Activated CD4-positive, alpha-beta T cell treated with anti-CD3 and anti-CD28 coated beads, Interleukin-2, amount 10 ng/mL, durations not matched to agents 24 days and 14 days (primary cell): ENCODE measurements around the gene PTTG1IP. TPM values are rescaled to one million over a fixed set of nuclear protein-coding genes. Genes with fewer than 3 reads are reported as not detected.

Experiments
- DNase-seq: peaks from one replicate; pipeline ENCODE4 v3.0.0; 2022
- H3K27ac Mint-ChIP-seq: one replicate; pipeline ENCODE4 v1.8.0; 2022; ENCODE audit warnings: mild to moderate bottlenecking, mixed read lengths
- H3K27me3 Mint-ChIP-seq: one replicate; pipeline ENCODE4 v1.8.0; 2022; ENCODE audit warnings: mixed read lengths
- H3K36me3 Mint-ChIP-seq: one replicate; pipeline ENCODE4 v1.8.0; 2022; ENCODE audit warnings: low read depth, mild to moderate bottlenecking, mixed read lengths
- H3K4me1 Mint-ChIP-seq: one replicate; pipeline ENCODE4 v1.8.0; 2021; ENCODE audit warnings: mixed read lengths
- H3K4me3 Mint-ChIP-seq: one replicate; pipeline ENCODE4 v1.8.0; 2022; ENCODE audit warnings: mild to moderate bottlenecking, moderate library complexity, mixed read lengths
- H3K9me3 Mint-ChIP-seq: one replicate; pipeline ENCODE4 v1.8.0; 2021; ENCODE audit warnings: mixed read lengths
- intact Hi-C: fragments of 100-400 bp; cut with micrococcal nuclease; formaldehyde crosslinking; loops from one replicate; pipeline ENCODE4 v1.15.1; 2023
- total RNA-seq: library from RNA; stranded (reverse); gene quantifications from 2 replicates; pipeline ENCODE4 v1.2.3, GENCODE V29; 2022

The PTTG1IP gene
- total RNA-seq, 1 donor from 2014 or later = 46.5 TPM

- H3K9me3 Mint-ChIP-seq = no peaks in the 10 kb centered on the region
- H3K27me3 Mint-ChIP-seq = no peaks in the 10 kb centered on the region
- H3K4me1 Mint-ChIP-seq = peaks cover 22% of the 10 kb centered on the region
- H3K27ac Mint-ChIP-seq = no peak overlapping the region
- H3K36me3 Mint-ChIP-seq = peaks cover 35% of the 10 kb centered on the region
- H3K4me3 Mint-ChIP-seq = no peak overlapping the region
- intact Hi-C loops = loop anchor here (2.0 kb wide), 1 partner anchor 17 kb away; no protein-coding TSS in a partner anchor
- DNase-seq = no peak
Observed at GRCh38 chr21:44849616-44850130, 23.8 kb downstream of the PTTG1IP start.

GRCh38 chr21:44848821-44849521 lies 24.5 kb downstream of the PTTG1IP start:
- Mint-ChIP-seq H3K4me1 (peaks cover 22% of the 10 kb centered on the region), H3K36me3 (peaks cover 28% of the 10 kb centered on the region), H3K4me3 (no peak overlapping the region), H3K27me3 (no peaks in the 10 kb centered on the region), H3K27ac (no peak overlapping the region), H3K9me3 (no peaks in the 10 kb centered on the region)
- intact Hi-C loops = no loop called here
- no peak for DNase-seq

GRCh38 chr21:44847261-44848056 lies 26.0 kb downstream of the PTTG1IP start:
- intact Hi-C loops = loop anchor here (2.0 kb wide), 1 partner anchor 25 kb away; the partner anchor contains the start of gene PTTG1IP
- H3K27ac Mint-ChIP-seq = no peak overlapping the region
- H3K9me3 Mint-ChIP-seq = no peaks in the 10 kb centered on the region
- DNase-seq = no peak
- peaks cover 17% of the 10 kb centered on the region for H3K36me3 Mint-ChIP-seq
- no peaks in the 10 kb centered on the region for H3K27me3 Mint-ChIP-seq
- peaks cover 22% of the 10 kb centered on the region for H3K4me1 Mint-ChIP-seq
- no peak overlapping the region for H3K4me3 Mint-ChIP-seq

GRCh38 chr21:44846485-44847260 lies 26.8 kb downstream of the PTTG1IP start:
- Mint-ChIP-seq H3K4me3 (peak overlapping the region; percentile 73), H3K4me1 (peaks cover 15% of the 10 kb centered on the region), H3K27me3 (no peaks in the 10 kb centered on the region), H3K36me3 (peaks cover 15% of the 10 kb centered on the region), H3K9me3 (no peaks in the 10 kb centered on the region), H3K27ac (peak overlapping the region; percentile 70)
- intact Hi-C loops = loop anchor here (2.0 kb wide), 1 partner anchor 26 kb away; the partner anchor contains the start of gene PTTG1IP
- DNase-seq = peak; percentile 83

GRCh38 chr21:44846224-44846484 lies 27.3 kb downstream of the PTTG1IP start:
- Mint-ChIP-seq H3K4me3 (peak overlapping the region; percentile 73), H3K4me1 (peaks cover 12% of the 10 kb centered on the region), H3K27me3 (no peaks in the 10 kb centered on the region), H3K27ac (peak overlapping the region; percentile 70), H3K36me3 (peaks cover 15% of the 10 kb centered on the region), H3K9me3 (no peaks in the 10 kb centered on the region)
- DNase-seq = no peak
- intact Hi-C loops = loop anchor here (2.0 kb wide), 1 partner anchor 27 kb away; the partner anchor contains the start of gene PTTG1IP

GRCh38 chr21:44845418-44846223 lies 27.9 kb downstream of the PTTG1IP start:
- Mint-ChIP-seq H3K4me1 (peaks cover 10% of the 10 kb centered on the region), H3K4me3 (peak overlapping the region; percentile 73), H3K27ac (peak overlapping the region; percentile 70), H3K36me3 (peaks cover 12% of the 10 kb centered on the region), H3K9me3 (no peaks in the 10 kb centered on the region), H3K27me3 (no peaks in the 10 kb centered on the region)
- DNase-seq = peak; percentile 91
- intact Hi-C loops = loop anchor here (2.0 kb wide), 2 partner anchors 27 kb away; partner anchors contain the start of genes PTTG1IP and SUMO3

- Mint-ChIP-seq H3K9me3 (no peaks in the 10 kb centered on the region), H3K4me3 (no peak overlapping the region), H3K4me1 (peaks cover 10% of the 10 kb centered on the region), H3K36me3 (peaks cover 4% of the 10 kb centered on the region), H3K27me3 (no peaks in the 10 kb centered on the region), H3K27ac (no peak overlapping the region)
- DNase-seq = no peak
- intact Hi-C loops = loop anchor here (2.0 kb wide), 1 partner anchor 25 kb away; the partner anchor contains the start of gene SUMO3
Observed at GRCh38 chr21:44844256-44844655, 29.2 kb downstream of the PTTG1IP start.

- no peaks in the 10 kb centered on the region for H3K27me3 Mint-ChIP-seq
- intact Hi-C loops = no loop called here
- peaks cover 10% of the 10 kb centered on the region for H3K4me1 Mint-ChIP-seq
- no peak for DNase-seq
- no peak overlapping the region for H3K27ac Mint-ChIP-seq
- H3K36me3 Mint-ChIP-seq = no peaks in the 10 kb centered on the region
- H3K4me3 Mint-ChIP-seq = no peak overlapping the region
- H3K9me3 Mint-ChIP-seq = no peaks in the 10 kb centered on the region
Observed at GRCh38 chr21:44842721-44843445, 30.6 kb downstream of the PTTG1IP start.

- Mint-ChIP-seq H3K27me3 (no peaks in the 10 kb centered on the region), H3K4me3 (no peak overlapping the region), H3K4me1 (peaks cover 9% of the 10 kb centered on the region), H3K27ac (no peak overlapping the region), H3K36me3 (no peaks in the 10 kb centered on the region), H3K9me3 (no peaks in the 10 kb centered on the region)
- DNase-seq = no peak
- intact Hi-C loops = no loop called here
Observed at GRCh38 chr21:44842087-44842486, 31.4 kb downstream of the PTTG1IP start.

GRCh38 chr21:44840771-44841170 lies 32.7 kb downstream of the PTTG1IP start:
- no peak for DNase-seq
- Mint-ChIP-seq H3K4me1 (peaks cover 2% of the 10 kb centered on the region), H3K27ac (no peak overlapping the region), H3K9me3 (no peaks in the 10 kb centered on the region), H3K36me3 (no peaks in the 10 kb centered on the region), H3K27me3 (no peaks in the 10 kb centered on the region), H3K4me3 (no peak overlapping the region)
- intact Hi-C loops = no loop called here

- H3K4me1 Mint-ChIP-seq = no peaks in the 10 kb centered on the region
Observed at GRCh38 chr21:44838951-44839350, 34.5 kb downstream of the PTTG1IP start.

GRCh38 chr21:44838039-44838895 lies 35.2 kb downstream of the PTTG1IP start:
- no peak overlapping the region for H3K27ac Mint-ChIP-seq
- DNase-seq = no peak
- H3K9me3 Mint-ChIP-seq = no peaks in the 10 kb centered on the region
- H3K36me3 Mint-ChIP-seq = no peaks in the 10 kb centered on the region
- no peaks in the 10 kb centered on the region for H3K4me1 Mint-ChIP-seq
- peaks cover 2% of the 10 kb centered on the region for H3K27me3 Mint-ChIP-seq
- intact Hi-C loops = no loop called here
- H3K4me3 Mint-ChIP-seq = no peak overlapping the region

More at GRCh38 chr21:44838951-44839350, 34.5 kb downstream of the PTTG1IP start:
- Mint-ChIP-seq H3K4me3 (no peak overlapping the region), H3K27me3 (no peaks in the 10 kb centered on the region), H3K9me3 (no peaks in the 10 kb centered on the region), H3K36me3 (no peaks in the 10 kb centered on the region), H3K27ac (no peak overlapping the region)
- intact Hi-C loops = no loop called here
- DNase-seq = no peak
